H1 (cell line): ENCODE data around the gene TCERG1L. TPM values are rescaled to one million over a fixed set of nuclear protein-coding genes. Genes with fewer than 3 reads are reported as not detected.

ENCODE experiments used
- CHD2 ChIP-seq: IDR thresholded peaks from 2 replicates; pipeline ENCODE4 v1.6.1; 2012; ENCODE audit warnings: low read length, improper control_type of control experiment
- CHD7 ChIP-seq: fragments of 300-600 bp; sonication (generic); IDR thresholded peaks from 2 replicates; pipeline ENCODE4 v1.7.1; 2012; ENCODE audit warnings: low read length, moderate library complexity, mild to moderate bottlenecking, inconsistent platforms; ENCODE audit not compliant: insufficient replicate concordance
- CREB1 ChIP-seq: IDR thresholded peaks from 2 replicates; pipeline ENCODE4 v1.6.1; 2012; ENCODE audit warnings: inconsistent platforms
- CTCF ChIP-seq, 3 experiments: IDR thresholded peaks; 1 replicate in 2 of 3; 2 replicates in 1 of 3; pipeline versions ENCODE4 v1.5.1 to v1.6.1; 2011; ENCODE audit warnings: low read length in 3 of 3, mild to moderate bottlenecking in 3 of 3, inconsistent platforms in 2 of 3, low read depth in 1 of 3, moderate library complexity in 1 of 3; ENCODE audit not compliant: insufficient read depth in 1 of 3; ENCODE audit errors: control extremely low read depth in 1 of 3
- JUND ChIP-seq: IDR thresholded peaks from 2 replicates; pipeline ENCODE4 v1.6.1; 2011; ENCODE audit warnings: mild to moderate bottlenecking, improper control_type of control experiment, low read length
- NRF1 ChIP-seq: IDR thresholded peaks from 2 replicates; pipeline ENCODE4 v1.6.1; 2011; ENCODE audit warnings: mild to moderate bottlenecking, low read depth, low read length, improper control_type of control experiment
- RFX5 ChIP-seq: IDR thresholded peaks from 2 replicates; pipeline ENCODE4 v1.6.1; 2011; ENCODE audit warnings: low read depth, low read length, improper control_type of control experiment, borderline replicate concordance
- SRF ChIP-seq: IDR thresholded peaks from 2 replicates; pipeline ENCODE4 v1.6.1; 2011; ENCODE audit warnings: mild to moderate bottlenecking, low read depth, low read length, moderate library complexity
- ZNF274 ChIP-seq: IDR thresholded peaks from 2 replicates; pipeline ENCODE4 v1.7.0; 2012; ENCODE audit warnings: low read length, borderline replicate concordance; ENCODE audit errors: extremely low read depth
- polyA plus RNA-seq, 7 experiments: library from polyadenylated mRNA; depleted of rRNA in 3 of 7; stranded (reverse) in 5 of 7; unstranded in 2 of 7; fragments of >200 nt in 5 of 7; fragments of 200-250 nt in 2 of 7; gene quantifications; 1 replicate in 5 of 7; 2 replicates in 1 of 7; 4 replicates in 1 of 7; pipeline versions ENCODE4 v1.2.1 to v1.2.3, GENCODE V29; 2011 to 2013; ENCODE audit warnings: missing spikeins in 2 of 7, mixed read lengths in 2 of 7
- total RNA-seq: library from RNA; stranded (reverse); fragmentation: NEBNext Ultra II Directional; extraction: Animal tissue kit (Norgen Biotek cat#: 25700); gene quantifications from 2 replicates; pipeline ENCODE4 v1.2.1, GENCODE V29; 2021

The TCERG1L gene
- total and polyA plus RNA-seq, 2 of the 8 experiments (the other 6 are each of a cell fraction or from before 2014, with no cell fraction given) = 3.9 to 6.9 TPM

GRCh38 chr10:131216681-131217230 lies 94.8 kb downstream of the TCERG1L start (continued):
- TF ChIP-seq CHD7 (no peak), CHD2 (no peak), JUND (no peak), CTCF (IDR thresholded peaks at IDR 0.05; ENCODE audit: control extremely low read depth in 1 of 3, insufficient read depth in 1 of 3, low read depth in 1 of 3, low read length in 3 of 3) (no peak), SRF (no peak), RFX5 (no peak), ZNF274 (no peak), NRF1 (no peak), CREB1 (no peak)
